ENCODE results near the gene CHADL. TPM values are rescaled to one million over a fixed set of nuclear protein-coding genes. Genes with fewer than 3 reads are reported as not detected.
A peak's percentile ranks its signal among the peaks of the same experiment; 100 is the strongest.

CHADL gene, protein sequence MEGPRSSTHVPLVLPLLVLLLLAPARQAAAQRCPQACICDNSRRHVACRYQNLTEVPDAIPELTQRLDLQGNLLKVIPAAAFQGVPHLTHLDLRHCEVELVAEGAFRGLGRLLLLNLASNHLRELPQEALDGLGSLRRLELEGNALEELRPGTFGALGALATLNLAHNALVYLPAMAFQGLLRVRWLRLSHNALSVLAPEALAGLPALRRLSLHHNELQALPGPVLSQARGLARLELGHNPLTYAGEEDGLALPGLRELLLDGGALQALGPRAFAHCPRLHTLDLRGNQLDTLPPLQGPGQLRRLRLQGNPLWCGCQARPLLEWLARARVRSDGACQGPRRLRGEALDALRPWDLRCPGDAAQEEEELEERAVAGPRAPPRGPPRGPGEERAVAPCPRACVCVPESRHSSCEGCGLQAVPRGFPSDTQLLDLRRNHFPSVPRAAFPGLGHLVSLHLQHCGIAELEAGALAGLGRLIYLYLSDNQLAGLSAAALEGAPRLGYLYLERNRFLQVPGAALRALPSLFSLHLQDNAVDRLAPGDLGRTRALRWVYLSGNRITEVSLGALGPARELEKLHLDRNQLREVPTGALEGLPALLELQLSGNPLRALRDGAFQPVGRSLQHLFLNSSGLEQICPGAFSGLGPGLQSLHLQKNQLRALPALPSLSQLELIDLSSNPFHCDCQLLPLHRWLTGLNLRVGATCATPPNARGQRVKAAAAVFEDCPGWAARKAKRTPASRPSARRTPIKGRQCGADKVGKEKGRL
- 10 to 100 TPM in 1 of 4 donors, 1 to 10 TPM in 3; 5.9 to 12.6 (median 7.4) TPM for total RNA-seq

- WGBS, 2 donors (ENCODE audit: low coverage in 1 of 2): 63 to 80% methylated on average over 1 to 3 of the region's 24 CpGs
Measured at GRCh38 chr22:41240377-41241132, at the start of gene CHADL. Gene CHADL (minus strand): TSS chr22:41240931. CDS start chr22:41240881, 50 bp downstream.

DNA sequence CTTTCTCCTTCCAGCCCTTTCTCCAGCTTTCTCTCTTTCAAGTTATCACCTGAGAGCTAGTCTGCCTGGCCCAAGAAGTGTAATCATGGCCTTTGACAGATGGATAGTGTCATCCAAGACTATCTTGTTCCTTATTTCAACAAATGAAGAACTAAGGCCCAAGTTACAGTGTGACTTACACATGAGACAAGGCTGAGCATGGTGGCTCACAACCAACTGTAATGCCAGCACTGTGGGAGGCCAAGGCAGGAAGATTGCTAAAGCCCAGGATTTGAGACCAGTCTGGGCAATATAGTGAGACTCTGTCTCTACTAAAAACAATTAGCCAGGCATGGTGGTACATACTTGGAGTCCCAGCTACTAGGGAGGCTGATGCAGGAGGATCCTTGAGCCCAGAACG, 48.9 kb upstream of the CHADL start:
- Histone ChIP-seq H3K27me3 (no peaks in the 10 kb centered on the region), H3K36me3 (peaks cover 0 to under 1% of the 10 kb centered on the region in 2 donors), H3K4me3 (no peak overlapping the region), H3K4me1 (peaks cover 0 to 22% (median 10%) of the 10 kb centered on the region in 3 donors), H3K27ac (peak overlapping the region in 1 of 4 donors; percentile 10), H3K9me3 (no peaks in the 10 kb centered on the region)
- no peak for ATAC-seq
- 78 to 86% methylated on average over 1 of the region's 1 CpG for WGBS, 2 donors (ENCODE audit: low coverage in 1 of 2)
- TF ChIP-seq EP300 (IDR thresholded peaks at IDR 0.05) (no peak), POLR2A (IDR thresholded peaks at IDR 0.05) (no peak), CTCF (IDR thresholded peaks at IDR 0.05) (no peak), POLR2AphosphoS5 (IDR thresholded peaks at IDR 0.05) (no peak)

More at GRCh38 chr22:41240377-41241132, at the start of gene CHADL:
- Histone ChIP-seq H3K27ac (peak within 1 kb of the TSS in 3 of 4 donors; percentile 61 to 67 (median 62)), H3K4me1 (peaks cover 0 to 31% (median 7%) of the 10 kb centered on the region in 3 donors), H3K9me3 (no peaks in the 10 kb centered on the region), H3K36me3 (peaks cover 0 to 6% of the 10 kb centered on the region in 2 donors), H3K27me3 (no peaks in the 10 kb centered on the region), H3K4me3 (peak within 1 kb of the TSS in 1 of 2 donors; percentile 33)
- no peak for TF ChIP-seq CTCF (IDR thresholded peaks at IDR 0.05)
- no peak for TF ChIP-seq POLR2A (IDR thresholded peaks at IDR 0.05)
- TF ChIP-seq POLR2AphosphoS5 (IDR thresholded peaks at IDR 0.05): peak; percentile 55
- no peak for TF ChIP-seq EP300 (IDR thresholded peaks at IDR 0.05)
- no peak for ATAC-seq

GRCh38 chr22:41288245-41288946, 47.7 kb upstream of the CHADL start:
- no peak overlapping the region for H3K4me3 ChIP-seq
- peak overlapping the region in 3 of 4 donors; percentile 38 to 68 (median 64) for H3K27ac ChIP-seq
- H3K27me3 ChIP-seq: no peaks in the 10 kb centered on the region
- 59% methylated on average over 6 of the region's 9 CpGs; no CpG with 5 or more reads in 1 of the 2 donors for WGBS, 2 donors (ENCODE audit: low coverage in 1 of 2)
- H3K9me3 ChIP-seq: no peaks in the 10 kb centered on the region
- peaks cover 0 to 14% of the 10 kb centered on the region in 2 donors for H3K36me3 ChIP-seq
- no peak for ATAC-seq
- TF ChIP-seq POLR2AphosphoS5 (IDR thresholded peaks at IDR 0.05): no peak
- TF ChIP-seq POLR2A (IDR thresholded peaks at IDR 0.05): no peak
- TF ChIP-seq EP300 (IDR thresholded peaks at IDR 0.05): no peak
- no peak for TF ChIP-seq CTCF (IDR thresholded peaks at IDR 0.05)
- H3K4me1 ChIP-seq: peaks cover 0 to 25% (median 10%) of the 10 kb centered on the region in 3 donors

- H3K4me3 ChIP-seq: peak overlapping the region; percentile 59 to 93
- no peaks in the 10 kb centered on the region for H3K9me3 ChIP-seq
- TF ChIP-seq EP300 (IDR thresholded peaks at IDR 0.05) (no peak), POLR2AphosphoS5 (IDR thresholded peaks at IDR 0.05) (no peak)
- H3K4me1 ChIP-seq: peaks cover 0 to 25% (median 10%) of the 10 kb centered on the region in 3 donors
- H3K27ac ChIP-seq: peak overlapping the region; percentile 45 to 86 (median 81)
- ATAC-seq: peak; percentile 9
- no peaks in the 10 kb centered on the region for H3K27me3 ChIP-seq
- peaks cover 0 to 31% of the 10 kb centered on the region in 2 donors for H3K36me3 ChIP-seq
- WGBS, 2 donors (ENCODE audit: low coverage in 1 of 2): 1 to 2% methylated on average over 9 to 14 of the region's 15 CpGs
Measured at GRCh38 chr22:41286639-41287091, 45.9 kb upstream of the CHADL start.
